HepG2 (cell line): ENCODE data around the gene SURF6.

Experiments
- CTCF ChIP-seq: sonication (generic); formaldehyde crosslinking; IDR thresholded peaks from 2 replicates; pipeline ENCODE4 v1.5.0; 2020; ENCODE audit warnings: mild to moderate bottlenecking, missing genetic modification reagents, moderate library complexity
- EP300 ChIP-seq, 3 experiments: sonication (generic) in 1 of 3; formaldehyde crosslinking in 1 of 3; IDR thresholded peaks; 2 replicates each; pipeline versions ENCODE4 v1.5.1 to v1.6.1; 2011 to 2020; ENCODE audit warnings: low read depth in 2 of 3, low read length in 2 of 3, borderline replicate concordance in 1 of 3, improper control_type of control experiment in 1 of 3, mild to moderate bottlenecking in 1 of 3, missing genetic modification reagents in 1 of 3, moderate library complexity in 1 of 3
- EZH2 ChIP-seq: conservative IDR thresholded peaks from 2 replicates; pipeline ENCODE4 v1.6.1; 2012; ENCODE audit warnings: mild to moderate bottlenecking, low read depth, low read length, moderate library complexity
- JARID2 ChIP-seq: sonication (generic); formaldehyde crosslinking; IDR thresholded peaks from 2 replicates; pipeline ENCODE4 v1.8.1; 2023; ENCODE audit warnings: missing genetic modification reagents, inconsistent platforms; ENCODE audit not compliant: insufficient replicate concordance
- MAFK ChIP-seq, 2 experiments: IDR thresholded peaks in 1 of 2; conservative IDR thresholded peaks in 1 of 2; 2 replicates each; pipeline ENCODE4 v1.6.1; 2011; ENCODE audit warnings: improper control_type of control experiment in 2 of 2, low read length in 2 of 2
- SRSF1 ChIP-seq: fragments of 200-400 bp; formaldehyde crosslinking; optimal IDR thresholded peaks from 2 replicates; pipeline ENCODE3; 2017; ENCODE audit warnings: mild to moderate bottlenecking, low read depth, low read length, moderate library complexity
- THAP7 ChIP-seq: sonication (generic); formaldehyde crosslinking; IDR thresholded peaks from 2 replicates; pipeline ENCODE4 v1.8.1; 2023; ENCODE audit warnings: mild to moderate bottlenecking, missing genetic modification reagents
- ZZZ3 ChIP-seq: sonication (generic); formaldehyde crosslinking; IDR thresholded peaks from 2 replicates; pipeline ENCODE4 v1.4.0; 2020; ENCODE audit warnings: missing genetic modification reagents, mild to moderate bottlenecking, borderline replicate concordance
- TF ChIP-seq, protein P1 (sequence below): IDR thresholded peaks from 2 replicates; pipeline ENCODE4 v1.6.1; 2016
- TF ChIP-seq, protein P2 (sequence below): sonication (generic); formaldehyde crosslinking; IDR thresholded peaks from 2 replicates; pipeline ENCODE4 v1.4.0; 2020; ENCODE audit warnings: missing genetic modification reagents

DNA sequence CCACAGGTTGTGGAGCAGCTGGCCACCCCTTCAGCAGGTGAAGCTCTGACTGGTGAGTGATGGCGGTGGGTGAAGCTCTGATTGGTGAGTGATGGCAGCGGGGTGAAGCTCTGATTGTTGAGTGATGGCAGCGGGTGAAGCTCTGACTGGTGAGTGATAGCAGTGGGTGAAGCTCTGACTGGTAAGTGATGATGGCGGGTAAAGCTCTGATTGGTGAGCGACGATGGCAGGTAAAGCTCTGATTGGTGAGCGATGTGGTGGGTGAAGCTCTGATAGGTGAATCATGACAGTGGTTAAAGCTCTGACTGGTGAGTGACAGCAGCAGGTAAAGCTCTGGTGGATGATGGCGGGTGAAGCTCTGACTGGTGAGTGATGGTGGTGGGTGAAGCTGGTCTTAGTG, 51.6 kb downstream of the SURF6 start:
- no peak for TF ChIP-seq CTCF (CRISPR knock-in tag)
- no peak for TF ChIP-seq MAFK (conservative IDR thresholded peaks at IDR 0.05 in 1 of 2, IDR thresholded peaks at IDR 0.05 in 1 of 2; ENCODE audit: low read length in 2 of 2)
- TF ChIP-seq, protein P1, sequence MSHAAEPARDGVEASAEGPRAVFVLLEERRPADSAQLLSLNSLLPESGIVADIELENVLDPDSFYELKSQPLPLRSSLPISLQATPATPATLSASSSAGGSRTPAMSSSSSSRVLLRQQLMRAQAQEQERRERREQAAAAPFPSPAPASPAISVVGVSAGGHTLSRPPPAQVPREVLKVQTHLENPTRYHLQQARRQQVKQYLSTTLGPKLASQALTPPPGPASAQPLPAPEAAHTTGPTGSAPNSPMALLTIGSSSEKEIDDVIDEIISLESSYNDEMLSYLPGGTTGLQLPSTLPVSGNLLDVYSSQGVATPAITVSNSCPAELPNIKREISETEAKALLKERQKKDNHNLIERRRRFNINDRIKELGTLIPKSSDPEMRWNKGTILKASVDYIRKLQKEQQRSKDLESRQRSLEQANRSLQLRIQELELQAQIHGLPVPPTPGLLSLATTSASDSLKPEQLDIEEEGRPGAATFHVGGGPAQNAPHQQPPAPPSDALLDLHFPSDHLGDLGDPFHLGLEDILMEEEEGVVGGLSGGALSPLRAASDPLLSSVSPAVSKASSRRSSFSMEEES (CRISPR knock-in tag) = no peak
- TF ChIP-seq JARID2 (CRISPR knock-in tag) = no peak
- TF ChIP-seq EZH2 = no peak
- no peak for TF ChIP-seq SRSF1
- no peak for TF ChIP-seq ZZZ3 (CRISPR knock-in tag)
- TF ChIP-seq, protein P2, sequence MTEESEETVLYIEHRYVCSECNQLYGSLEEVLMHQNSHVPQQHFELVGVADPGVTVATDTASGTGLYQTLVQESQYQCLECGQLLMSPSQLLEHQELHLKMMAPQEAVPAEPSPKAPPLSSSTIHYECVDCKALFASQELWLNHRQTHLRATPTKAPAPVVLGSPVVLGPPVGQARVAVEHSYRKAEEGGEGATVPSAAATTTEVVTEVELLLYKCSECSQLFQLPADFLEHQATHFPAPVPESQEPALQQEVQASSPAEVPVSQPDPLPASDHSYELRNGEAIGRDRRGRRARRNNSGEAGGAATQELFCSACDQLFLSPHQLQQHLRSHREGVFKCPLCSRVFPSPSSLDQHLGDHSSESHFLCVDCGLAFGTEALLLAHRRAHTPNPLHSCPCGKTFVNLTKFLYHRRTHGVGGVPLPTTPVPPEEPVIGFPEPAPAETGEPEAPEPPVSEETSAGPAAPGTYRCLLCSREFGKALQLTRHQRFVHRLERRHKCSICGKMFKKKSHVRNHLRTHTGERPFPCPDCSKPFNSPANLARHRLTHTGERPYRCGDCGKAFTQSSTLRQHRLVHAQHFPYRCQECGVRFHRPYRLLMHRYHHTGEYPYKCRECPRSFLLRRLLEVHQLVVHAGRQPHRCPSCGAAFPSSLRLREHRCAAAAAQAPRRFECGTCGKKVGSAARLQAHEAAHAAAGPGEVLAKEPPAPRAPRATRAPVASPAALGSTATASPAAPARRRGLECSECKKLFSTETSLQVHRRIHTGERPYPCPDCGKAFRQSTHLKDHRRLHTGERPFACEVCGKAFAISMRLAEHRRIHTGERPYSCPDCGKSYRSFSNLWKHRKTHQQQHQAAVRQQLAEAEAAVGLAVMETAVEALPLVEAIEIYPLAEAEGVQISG = no peak
- TF ChIP-seq THAP7 = no peak
- TF ChIP-seq EP300 (IDR thresholded peaks at IDR 0.05; ENCODE audit: low read depth in 2 of 2, low read length in 2 of 2) = no peak
- TF ChIP-seq EP300 (CRISPR knock-in tag; IDR thresholded peaks at IDR 0.05; ENCODE audit: borderline replicate concordance) = no peak
